ENCODE measurements around the gene CPXM1. TPM values are rescaled to one million over a fixed set of nuclear protein-coding genes. Genes with fewer than 3 reads are reported as not detected.
"Not testable (repeated sequence)": the region's sequence is repeated elsewhere in the genome, so short reads cannot be mapped to it uniquely, and the experiment has no call there.

Gene CPXM1
- total and polyA plus RNA-seq, 10 donors, result 0.23 to 2.9 (median 0.48) TPM

DNA sequence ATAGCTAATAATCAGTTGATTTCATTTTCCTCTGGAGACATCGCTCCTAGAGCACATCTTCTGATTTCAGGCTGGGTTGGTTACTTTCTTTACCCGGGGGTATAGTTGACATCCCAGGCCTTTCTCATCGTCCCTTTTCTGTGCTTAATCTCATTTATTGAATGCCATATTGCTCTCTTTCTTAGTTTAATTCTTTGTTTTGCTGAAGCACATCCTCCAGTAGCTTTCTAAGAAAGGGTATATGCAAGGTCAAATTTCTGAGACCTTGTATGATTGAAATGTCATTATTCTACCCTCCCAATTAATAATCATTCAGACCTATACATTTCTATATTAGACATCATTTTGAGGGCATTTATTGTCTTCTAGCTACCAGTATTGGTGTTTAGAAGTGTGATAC, 11.8 kb upstream of the CPXM1 start:
- H3K27ac ChIP-seq, result no peak overlapping the region
- H3K4me1 ChIP-seq, result no peaks in the 10 kb centered on the region
- DNase-seq, result no peak
- peaks cover 0 to 17% (median 10%) of the 10 kb centered on the region in 8 donors for H3K9me3 ChIP-seq
- TF ChIP-seq POLR2AphosphoS5 (IDR thresholded peaks at IDR 0.05), result no peak
- no peak for TF ChIP-seq POLR2A (IDR thresholded peaks at IDR 0.05)
- TF ChIP-seq, protein P1, sequence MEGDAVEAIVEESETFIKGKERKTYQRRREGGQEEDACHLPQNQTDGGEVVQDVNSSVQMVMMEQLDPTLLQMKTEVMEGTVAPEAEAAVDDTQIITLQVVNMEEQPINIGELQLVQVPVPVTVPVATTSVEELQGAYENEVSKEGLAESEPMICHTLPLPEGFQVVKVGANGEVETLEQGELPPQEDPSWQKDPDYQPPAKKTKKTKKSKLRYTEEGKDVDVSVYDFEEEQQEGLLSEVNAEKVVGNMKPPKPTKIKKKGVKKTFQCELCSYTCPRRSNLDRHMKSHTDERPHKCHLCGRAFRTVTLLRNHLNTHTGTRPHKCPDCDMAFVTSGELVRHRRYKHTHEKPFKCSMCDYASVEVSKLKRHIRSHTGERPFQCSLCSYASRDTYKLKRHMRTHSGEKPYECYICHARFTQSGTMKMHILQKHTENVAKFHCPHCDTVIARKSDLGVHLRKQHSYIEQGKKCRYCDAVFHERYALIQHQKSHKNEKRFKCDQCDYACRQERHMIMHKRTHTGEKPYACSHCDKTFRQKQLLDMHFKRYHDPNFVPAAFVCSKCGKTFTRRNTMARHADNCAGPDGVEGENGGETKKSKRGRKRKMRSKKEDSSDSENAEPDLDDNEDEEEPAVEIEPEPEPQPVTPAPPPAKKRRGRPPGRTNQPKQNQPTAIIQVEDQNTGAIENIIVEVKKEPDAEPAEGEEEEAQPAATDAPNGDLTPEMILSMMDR (IDR thresholded peaks at IDR 0.05 in 8 of 11, conservative IDR thresholded peaks at IDR 0.05 in 3 of 11), result no peak
- H3K27me3 ChIP-seq (replicated peaks in 1 of 7), result peaks cover 0 to 58% (median under 1%) of the 10 kb centered on the region in 7 donors
- H3K4me3 ChIP-seq, result no peak overlapping the region
- no peaks in the 10 kb centered on the region for H3K36me3 ChIP-seq
- intact Hi-C loops (cut with DNase I; ENCODE audit: low total_unique reads), result no loop called here
- WGBS, 5 donors, result 70 to 95% (median 72%) methylated on average over 3 of the region's 3 CpGs

DNA sequence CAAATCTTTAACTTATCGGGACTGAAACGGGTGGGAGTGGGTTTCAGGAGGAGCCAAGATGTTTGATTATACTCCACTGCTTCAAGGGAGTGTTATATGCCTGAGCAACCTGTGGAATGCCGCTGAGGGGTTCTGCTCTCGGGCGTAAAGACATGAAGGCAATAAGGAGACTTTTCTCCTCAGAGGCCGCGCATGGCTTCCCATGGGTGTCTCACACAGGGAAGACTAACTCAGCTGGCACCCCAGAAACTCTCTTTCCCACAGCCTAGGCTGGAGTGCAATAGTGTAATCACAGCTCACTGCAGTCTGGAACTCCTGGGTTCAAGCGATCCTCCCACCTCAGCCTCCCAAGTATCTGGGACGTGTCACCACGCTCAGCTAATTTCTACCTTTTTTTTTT, 9.3 kb upstream of the CPXM1 start:
- no peak for DNase-seq
- no peaks in the 10 kb centered on the region for H3K36me3 ChIP-seq
- peaks cover 0 to 76% (median 16%) of the 10 kb centered on the region in 7 donors for H3K27me3 ChIP-seq (replicated peaks in 1 of 7)
- H3K4me1 ChIP-seq, result peaks cover 0 to 6% (median 0%) of the 10 kb centered on the region in 6 donors
- 84 to 94% (median 91%) methylated on average over 10 of the region's 10 CpGs for WGBS, 5 donors
- no peak overlapping the region for H3K27ac ChIP-seq
- peaks cover 0 to 17% (median 10%) of the 10 kb centered on the region in 8 donors for H3K9me3 ChIP-seq
- TF ChIP-seq POLR2AphosphoS5 (IDR thresholded peaks at IDR 0.05), result no peak
- no peak for TF ChIP-seq POLR2A (IDR thresholded peaks at IDR 0.05)
- TF ChIP-seq, protein P1 (IDR thresholded peaks at IDR 0.05 in 8 of 11, conservative IDR thresholded peaks at IDR 0.05 in 3 of 11), result no peak
- intact Hi-C loops (cut with DNase I; ENCODE audit: low total_unique reads), result no loop called here
- no peak overlapping the region for H3K4me3 ChIP-seq

DNA sequence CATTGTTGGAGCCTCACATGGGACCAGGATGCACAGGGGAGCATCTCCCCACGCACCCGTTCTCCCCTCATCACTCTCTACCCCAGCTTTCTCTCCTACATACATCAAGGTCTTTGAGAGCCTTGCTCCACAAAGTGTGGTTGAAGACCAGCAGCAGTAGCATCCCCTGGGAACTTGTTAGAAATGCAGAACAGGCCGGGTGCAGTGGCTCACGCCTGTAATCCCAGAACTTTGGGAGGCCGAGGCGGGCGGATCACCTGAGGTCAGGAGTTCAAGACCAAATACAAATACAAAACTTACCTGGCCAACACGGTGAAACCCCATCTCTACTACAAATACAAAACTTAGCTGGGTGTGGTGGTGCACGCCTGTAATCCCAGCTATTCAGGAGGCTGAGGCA, 7.5 kb upstream of the CPXM1 start:
- WGBS, 5 donors, result 83 to 89% (median 86%) methylated on average over 9 of the region's 9 CpGs

DNA sequence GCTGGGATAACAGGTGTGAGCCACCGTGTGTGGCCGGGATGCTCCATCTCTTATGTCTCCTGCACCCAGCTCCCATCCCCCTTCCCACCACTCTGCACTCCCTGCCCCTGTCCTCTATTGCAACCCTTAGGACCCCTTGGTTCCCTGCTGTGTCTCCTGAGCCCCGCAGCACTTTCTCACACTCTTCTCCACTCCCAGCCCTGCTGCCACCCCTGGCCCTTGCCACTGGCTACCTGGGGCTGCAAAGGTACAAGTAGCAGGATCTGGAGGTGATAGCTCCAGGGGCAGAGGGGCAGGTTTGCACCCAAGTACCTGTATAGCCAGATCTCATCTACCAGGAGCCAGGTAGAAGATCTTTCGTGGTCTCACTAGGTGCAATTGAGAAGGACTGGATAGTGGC, 6.6 kb upstream of the CPXM1 start:
- Histone ChIP-seq H3K4me3 (no peak overlapping the region), H3K36me3 (no peaks in the 10 kb centered on the region), H3K9me3 (peaks cover 0 to 7% (median 2%) of the 10 kb centered on the region in 8 donors), H3K4me1 (peaks cover 0 to 6% (median 0%) of the 10 kb centered on the region in 6 donors), H3K27ac (no peak overlapping the region), H3K27me3 (replicated peaks in 1 of 7) (peaks cover 0 to 94% (median 21%) of the 10 kb centered on the region in 7 donors)
- WGBS, 5 donors, result 74 to 90% (median 84%) methylated on average over 4 of the region's 4 CpGs
- TF ChIP-seq POLR2AphosphoS5 (IDR thresholded peaks at IDR 0.05), result no peak
- TF ChIP-seq POLR2A (IDR thresholded peaks at IDR 0.05), result no peak
- TF ChIP-seq, protein P1 (IDR thresholded peaks at IDR 0.05 in 8 of 11, conservative IDR thresholded peaks at IDR 0.05 in 3 of 11), result no peak
- intact Hi-C loops (cut with DNase I; ENCODE audit: low total_unique reads), result no loop called here
- DNase-seq, result no peak

More for the DNA sequence above, 7.5 kb upstream of the CPXM1 start:
- H3K9me3 ChIP-seq, result peaks cover 0 to 15% (median 10%) of the 10 kb centered on the region in 8 donors
- H3K4me3 ChIP-seq; DNase-seq; intact Hi-C loops (cut with DNase I; ENCODE audit: low total_unique reads); H3K36me3 ChIP-seq; H3K27ac ChIP-seq; H3K4me1 ChIP-seq: not testable (repeated sequence)
- peaks cover 0 to 93% (median 21%) of the 10 kb centered on the region in 7 donors for H3K27me3 ChIP-seq (replicated peaks in 1 of 7)

DNA sequence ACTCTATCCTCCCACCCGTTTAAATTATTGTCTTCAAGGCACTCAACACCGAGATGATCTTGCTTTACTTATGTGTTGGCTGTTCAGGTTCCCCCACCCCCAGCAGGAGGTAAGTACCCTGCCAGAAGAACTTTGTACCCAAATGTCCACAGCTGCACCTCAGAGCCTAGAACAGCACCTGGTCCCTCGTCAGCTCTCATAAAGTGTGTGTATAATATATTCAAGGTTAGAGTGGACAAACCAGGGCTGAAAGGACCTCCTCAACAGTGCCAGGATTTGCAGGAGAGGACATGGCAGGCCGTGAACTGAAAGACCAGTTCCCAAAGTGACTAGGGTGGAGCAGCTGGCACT, 5.9 kb upstream of the CPXM1 start:
- Histone ChIP-seq H3K9me3 (peaks cover 0 to under 1% (median 0%) of the 10 kb centered on the region in 8 donors), H3K4me1 (peaks cover 0 to 9% (median 3%) of the 10 kb centered on the region in 6 donors), H3K27ac (no peak overlapping the region), H3K27me3 (replicated peaks in 1 of 7) (peaks cover 0 to 94% (median 25%) of the 10 kb centered on the region in 7 donors), H3K4me3 (no peak overlapping the region), H3K36me3 (no peaks in the 10 kb centered on the region)
- intact Hi-C loops (cut with DNase I; ENCODE audit: low total_unique reads), result no loop called here
- no peak for DNase-seq
- TF ChIP-seq POLR2A (IDR thresholded peaks at IDR 0.05), result no peak
- TF ChIP-seq POLR2AphosphoS5 (IDR thresholded peaks at IDR 0.05), result no peak
- TF ChIP-seq, protein P1 (IDR thresholded peaks at IDR 0.05 in 8 of 11, conservative IDR thresholded peaks at IDR 0.05 in 3 of 11), result no peak
- 58 to 78% (median 67%) methylated on average over 4 of the region's 4 CpGs for WGBS, 5 donors

Measured in spleen (tissue), 11 donors.